ENCODE results near the gene PLEKHG4B.

The PLEKHG4B gene

DNA sequence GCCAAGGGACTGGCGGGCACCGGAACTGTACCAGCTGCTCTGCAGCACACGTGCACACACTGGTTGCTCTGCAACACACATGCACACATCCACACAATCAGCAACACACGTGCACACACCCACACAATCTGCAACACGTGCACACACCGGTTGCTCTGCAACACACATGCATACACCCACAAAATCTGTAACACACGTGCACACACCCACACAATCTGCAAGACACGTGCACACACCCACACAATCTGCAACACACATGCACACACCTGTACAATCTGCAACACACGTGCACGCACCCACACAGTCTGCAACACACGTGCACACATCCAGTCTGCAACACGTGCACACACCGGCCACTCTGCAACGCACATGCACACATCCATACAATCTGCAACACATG, 17.9 kb downstream of the PLEKHG4B start:
- Histone ChIP-seq H3K36me3 (ENCODE audit: control insufficient read depth, insufficient read depth, low read length) (no peaks in the 10 kb centered on the region), H3K27me3 (replicated peaks; ENCODE audit: control insufficient read depth, insufficient read depth, low read length) (no peaks in the 10 kb centered on the region)
- no peak for DNase-seq (ENCODE audit: extremely low read depth, insufficient read length)

DNA sequence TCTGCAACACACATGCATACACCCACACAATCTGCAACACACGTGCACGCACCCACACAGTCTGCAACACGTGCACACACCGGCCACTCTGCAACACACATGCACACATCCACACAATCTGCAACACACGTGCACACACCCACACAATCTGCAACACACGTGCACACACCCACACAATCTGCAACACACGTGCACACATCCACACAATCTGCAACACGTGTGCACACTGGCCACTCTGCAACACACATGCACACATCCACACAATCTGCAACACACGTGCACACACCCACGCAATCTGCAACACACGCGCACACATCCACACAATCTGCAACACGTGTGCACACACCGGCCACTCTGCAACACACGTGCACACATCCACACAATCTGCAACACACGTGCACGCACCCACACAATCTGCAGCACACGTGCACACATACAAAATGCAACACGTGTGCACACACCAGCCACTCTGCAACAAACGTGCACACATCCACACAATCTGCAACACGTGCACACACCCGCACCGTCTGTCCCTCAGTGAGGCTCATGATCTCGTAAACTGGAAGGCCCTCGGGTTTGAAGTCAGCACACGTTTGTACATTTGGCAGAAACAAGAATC, 18.4 kb downstream of the PLEKHG4B start:
- DNase-seq (ENCODE audit: extremely low read depth, insufficient read length): no peak
- TF ChIP-seq, protein P1, sequence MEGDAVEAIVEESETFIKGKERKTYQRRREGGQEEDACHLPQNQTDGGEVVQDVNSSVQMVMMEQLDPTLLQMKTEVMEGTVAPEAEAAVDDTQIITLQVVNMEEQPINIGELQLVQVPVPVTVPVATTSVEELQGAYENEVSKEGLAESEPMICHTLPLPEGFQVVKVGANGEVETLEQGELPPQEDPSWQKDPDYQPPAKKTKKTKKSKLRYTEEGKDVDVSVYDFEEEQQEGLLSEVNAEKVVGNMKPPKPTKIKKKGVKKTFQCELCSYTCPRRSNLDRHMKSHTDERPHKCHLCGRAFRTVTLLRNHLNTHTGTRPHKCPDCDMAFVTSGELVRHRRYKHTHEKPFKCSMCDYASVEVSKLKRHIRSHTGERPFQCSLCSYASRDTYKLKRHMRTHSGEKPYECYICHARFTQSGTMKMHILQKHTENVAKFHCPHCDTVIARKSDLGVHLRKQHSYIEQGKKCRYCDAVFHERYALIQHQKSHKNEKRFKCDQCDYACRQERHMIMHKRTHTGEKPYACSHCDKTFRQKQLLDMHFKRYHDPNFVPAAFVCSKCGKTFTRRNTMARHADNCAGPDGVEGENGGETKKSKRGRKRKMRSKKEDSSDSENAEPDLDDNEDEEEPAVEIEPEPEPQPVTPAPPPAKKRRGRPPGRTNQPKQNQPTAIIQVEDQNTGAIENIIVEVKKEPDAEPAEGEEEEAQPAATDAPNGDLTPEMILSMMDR (IDR thresholded peaks at IDR 0.05; ENCODE audit: insufficient read depth, low read length, poor library complexity, severe bottlenecking): no peak
- Histone ChIP-seq H3K36me3 (ENCODE audit: control insufficient read depth, insufficient read depth, low read length) (no peaks in the 10 kb centered on the region), H3K27me3 (replicated peaks; ENCODE audit: control insufficient read depth, insufficient read depth, low read length) (no peaks in the 10 kb centered on the region), H3K4me3 (replicated peaks; ENCODE audit: low read depth, low read length) (no peak overlapping the region)

More for the DNA sequence above, 17.9 kb downstream of the PLEKHG4B start:
- H3K4me3 ChIP-seq (replicated peaks; ENCODE audit: low read depth, low read length): no peak overlapping the region
- TF ChIP-seq, protein P1 (IDR thresholded peaks at IDR 0.05; ENCODE audit: insufficient read depth, low read length, poor library complexity, severe bottlenecking): no peak

DNA sequence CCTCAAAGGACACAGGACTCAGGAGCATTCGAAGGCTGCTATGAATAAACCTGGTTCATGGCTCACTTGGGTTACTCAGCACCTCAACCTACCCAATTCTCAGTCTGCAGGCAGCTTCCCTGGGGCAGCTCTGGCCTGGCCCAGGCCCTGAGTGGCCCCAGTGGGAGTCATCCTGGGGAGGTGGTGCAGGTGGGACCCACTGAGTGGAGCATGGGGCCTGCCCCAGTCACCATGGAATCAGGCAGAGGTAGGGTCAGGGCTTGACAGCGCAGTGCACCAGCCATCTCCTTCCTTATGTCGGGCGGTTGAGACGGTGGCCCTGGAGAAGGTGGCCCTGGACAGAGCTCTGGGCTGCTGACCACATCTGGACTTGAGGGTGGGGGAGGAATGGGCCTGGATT, 19.2 kb downstream of the PLEKHG4B start:
- DNase-seq (ENCODE audit: extremely low read depth, insufficient read length): no peak
- Histone ChIP-seq H3K27me3 (replicated peaks; ENCODE audit: control insufficient read depth, insufficient read depth, low read length) (no peaks in the 10 kb centered on the region), H3K4me3 (replicated peaks; ENCODE audit: low read depth, low read length) (no peak overlapping the region), H3K36me3 (ENCODE audit: control insufficient read depth, insufficient read depth, low read length) (no peaks in the 10 kb centered on the region)
- TF ChIP-seq, protein P1 (IDR thresholded peaks at IDR 0.05; ENCODE audit: insufficient read depth, low read length, poor library complexity, severe bottlenecking): no peak

DNA sequence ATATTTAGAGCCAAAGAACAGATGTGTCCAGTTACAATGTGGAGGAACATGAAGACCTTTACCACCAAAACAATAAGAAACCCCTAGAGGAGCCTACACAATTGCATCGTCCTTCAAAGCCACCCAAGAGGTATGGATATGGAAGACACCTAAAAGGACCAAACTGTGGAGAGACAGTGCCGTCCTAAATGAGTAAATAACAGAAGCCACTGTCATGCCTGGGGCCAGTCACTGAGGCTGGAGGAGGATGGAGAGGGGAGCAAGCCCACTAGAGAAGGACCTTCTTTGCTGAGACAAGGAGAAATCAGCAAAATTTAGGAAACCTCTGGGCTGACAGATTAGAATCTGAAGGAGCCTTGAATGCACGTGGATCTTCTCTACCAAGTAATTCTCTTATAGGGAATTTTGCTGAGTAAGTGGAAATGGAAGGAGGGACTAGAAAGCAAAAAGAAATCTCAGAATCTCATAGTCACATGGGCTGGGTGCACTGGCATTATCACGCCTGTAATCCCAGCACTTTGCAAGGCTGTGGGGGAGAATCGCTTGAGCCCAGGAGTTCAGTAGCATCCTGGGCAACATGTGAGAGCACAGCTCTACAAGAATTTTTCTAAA, 27.6 kb downstream of the PLEKHG4B start:
- no peak overlapping the region for H3K4me3 ChIP-seq (replicated peaks; ENCODE audit: low read depth, low read length)
- H3K36me3 ChIP-seq (ENCODE audit: control insufficient read depth, insufficient read depth, low read length): no peaks in the 10 kb centered on the region
- TF ChIP-seq, protein P1 (IDR thresholded peaks at IDR 0.05; ENCODE audit: insufficient read depth, low read length, poor library complexity, severe bottlenecking): no peak
- H3K27me3 ChIP-seq (replicated peaks; ENCODE audit: control insufficient read depth, insufficient read depth, low read length): no peaks in the 10 kb centered on the region
- no peak for DNase-seq (ENCODE audit: extremely low read depth, insufficient read length)

DNA sequence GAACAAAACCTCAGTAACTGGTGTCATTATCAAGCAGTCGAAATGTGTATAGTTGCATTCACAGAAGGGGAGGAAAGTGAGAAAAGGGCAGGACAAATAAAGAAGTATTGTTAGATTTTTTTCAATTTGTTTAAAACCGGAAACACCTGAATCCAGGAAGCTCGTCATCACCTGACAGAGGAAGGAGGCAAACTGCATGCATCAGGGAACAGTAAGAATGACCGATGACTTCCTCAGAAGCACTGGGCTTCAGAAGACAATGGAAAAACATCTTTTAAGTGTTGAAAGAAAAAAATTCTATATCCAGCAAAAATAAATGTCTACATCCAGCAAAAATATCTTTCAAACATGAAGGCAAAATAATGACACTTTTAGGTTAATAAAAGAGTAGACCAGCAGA, 29.5 kb downstream of the PLEKHG4B start:
- no peak for DNase-seq (ENCODE audit: extremely low read depth, insufficient read length)
- TF ChIP-seq, protein P1 (IDR thresholded peaks at IDR 0.05; ENCODE audit: insufficient read depth, low read length, poor library complexity, severe bottlenecking): no peak
- H3K27me3 ChIP-seq (replicated peaks; ENCODE audit: control insufficient read depth, insufficient read depth, low read length): no peaks in the 10 kb centered on the region
- no peak overlapping the region for H3K4me3 ChIP-seq (replicated peaks; ENCODE audit: low read depth, low read length)
- H3K36me3 ChIP-seq (ENCODE audit: control insufficient read depth, insufficient read depth, low read length): no peaks in the 10 kb centered on the region
